OCI-LY1 (cell line): ENCODE data around the gene RAB6B.

Source experiments
- H2AFZ ChIP-seq: fragments of 200-600 bp; sonication (generic), shearing (Covaris generic); 2 replicates; pipeline ENCODE4 v1.6.0; 2014; ENCODE audit warnings: antibody characterized with exemption, mild to moderate bottlenecking, low read length
- H3F3A ChIP-seq: fragments of 200-600 bp; sonication (generic), shearing (Covaris generic); 2 replicates; pipeline ENCODE4 v1.6.0; 2014; ENCODE audit warnings: mild to moderate bottlenecking, antibody characterized with exemption, low read length, moderate library complexity; ENCODE audit not compliant: insufficient read depth
- H3K27ac ChIP-seq: fragments of 200-600 bp; sonication (generic); 2 replicates; pipeline ENCODE4 v1.5.1; 2014; ENCODE audit warnings: low read length, mixed run types, mild to moderate bottlenecking, low read depth; ENCODE audit not compliant: poor library complexity, severe bottlenecking
- H3K27me3 ChIP-seq: fragments of 200-600 bp; sonication (generic); 2 replicates; pipeline ENCODE4 v1.6.0; 2014; ENCODE audit warnings: antibody characterized with exemption, mild to moderate bottlenecking, low read length, moderate library complexity; ENCODE audit not compliant: insufficient read depth
- H3K36me3 ChIP-seq: fragments of 200-600 bp; sonication (generic); 2 replicates; pipeline ENCODE4 v1.6.1; 2014; ENCODE audit warnings: mild to moderate bottlenecking, antibody characterized with exemption, low read length, moderate library complexity, mixed read lengths; ENCODE audit not compliant: insufficient read depth
- H3K4me1 ChIP-seq: fragments of 200-600 bp; sonication (generic); 2 replicates; pipeline ENCODE4 v1.5.1; 2014; ENCODE audit warnings: mild to moderate bottlenecking, low read length, moderate library complexity; ENCODE audit not compliant: insufficient read depth, severe bottlenecking
- H3K4me2 ChIP-seq: fragments of 200-600 bp; sonication (generic), shearing (Covaris generic); 2 replicates; pipeline ENCODE4 v1.6.1; 2014; ENCODE audit warnings: low read length
- H3K4me3 ChIP-seq: fragments of 200-600 bp; sonication (generic); 2 replicates; pipeline ENCODE4 v1.5.1; 2014; ENCODE audit warnings: low read length, low read depth, mild to moderate bottlenecking, mixed read lengths; ENCODE audit not compliant: poor library complexity, severe bottlenecking
- H3K79me2 ChIP-seq: fragments of 200-600 bp; shearing (Covaris generic); 2 replicates; pipeline ENCODE4 v1.6.1; 2016; ENCODE audit warnings: mixed run types, low read length, mixed read lengths; ENCODE audit not compliant: insufficient read depth
- H3K9ac ChIP-seq: fragments of 200-600 bp; sonication (generic), shearing (Covaris generic); 2 replicates; pipeline ENCODE4 v1.6.1; 2014; ENCODE audit warnings: mild to moderate bottlenecking, low read length, mixed read lengths
- H3K9me2 ChIP-seq: fragments of 200-600 bp; sonication (generic), shearing (Covaris generic); 2 replicates; pipeline ENCODE4 v1.6.1; 2014; ENCODE audit warnings: low read depth, mild to moderate bottlenecking, low read length, mixed read lengths
- H3K9me3 ChIP-seq: fragments of 200-600 bp; shearing (Covaris generic); 2 replicates; pipeline ENCODE4 v1.6.1; 2014; ENCODE audit warnings: low read length, mixed read lengths
- H4K20me1 ChIP-seq: fragments of 200-600 bp; sonication (generic), shearing (Covaris generic); 2 replicates; pipeline ENCODE4 v1.6.0; 2016; ENCODE audit warnings: mild to moderate bottlenecking, low read length; ENCODE audit not compliant: insufficient read depth
- CTCF ChIP-seq: fragments of 200-600 bp; sonication (generic), shearing (Covaris generic); IDR thresholded peaks from 2 replicates; pipeline ENCODE4 v1.5.1; 2017; ENCODE audit warnings: mild to moderate bottlenecking, antibody characterized with exemption, low read length, moderate library complexity, mixed read lengths
- EZH2 ChIP-seq: fragments of 200-600 bp; sonication (generic), shearing (Covaris generic); IDR thresholded peaks from 2 replicates; pipeline ENCODE4 v1.8.0; 2017; ENCODE audit warnings: borderline replicate concordance, mixed run types, mild to moderate bottlenecking, antibody characterized with exemption, low read length, moderate library complexity, mixed read lengths

Gene RAB6B

DNA sequence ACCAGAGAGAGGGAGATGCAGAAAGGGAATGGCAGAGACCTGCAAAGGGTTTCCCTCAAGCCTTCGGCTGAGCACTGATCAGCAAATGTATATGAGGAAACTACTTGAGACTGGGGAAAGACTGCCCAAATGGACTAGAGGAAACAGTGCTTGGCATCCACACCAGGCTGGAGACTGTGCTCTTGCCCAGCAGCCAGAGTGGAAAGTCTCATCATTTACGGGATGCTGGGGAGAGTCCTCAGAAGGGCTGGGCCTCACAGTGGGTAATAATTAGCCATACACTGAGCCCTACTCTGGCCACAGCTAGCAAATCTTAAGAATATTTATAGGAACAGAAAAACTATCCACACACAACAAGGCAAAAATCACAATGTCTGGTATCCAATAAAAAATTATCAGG, 18.5 kb downstream of the RAB6B start:
- Histone ChIP-seq H3K9me2 (no peaks in the 10 kb centered on the region), H4K20me1 (no peaks in the 10 kb centered on the region), H3K9me3 (peaks cover 4% of the 10 kb centered on the region; the same call in 1 of the 2 replicates), H3K27me3 (peaks cover 9% of the 10 kb centered on the region; the same call in 1 of the 2 replicates), H3K4me2 (no peak overlapping the region), H3K4me1 (no peaks in the 10 kb centered on the region), H3K36me3 (no peaks in the 10 kb centered on the region), H3K79me2 (no peaks in the 10 kb centered on the region), H3K27ac (no peak overlapping the region), H2AFZ (no peak overlapping the region), H3K4me3 (no peak overlapping the region), H3F3A (no peaks in the 10 kb centered on the region), H3K9ac (no peak overlapping the region)
- no peak for TF ChIP-seq CTCF
- TF ChIP-seq EZH2: no peak

DNA sequence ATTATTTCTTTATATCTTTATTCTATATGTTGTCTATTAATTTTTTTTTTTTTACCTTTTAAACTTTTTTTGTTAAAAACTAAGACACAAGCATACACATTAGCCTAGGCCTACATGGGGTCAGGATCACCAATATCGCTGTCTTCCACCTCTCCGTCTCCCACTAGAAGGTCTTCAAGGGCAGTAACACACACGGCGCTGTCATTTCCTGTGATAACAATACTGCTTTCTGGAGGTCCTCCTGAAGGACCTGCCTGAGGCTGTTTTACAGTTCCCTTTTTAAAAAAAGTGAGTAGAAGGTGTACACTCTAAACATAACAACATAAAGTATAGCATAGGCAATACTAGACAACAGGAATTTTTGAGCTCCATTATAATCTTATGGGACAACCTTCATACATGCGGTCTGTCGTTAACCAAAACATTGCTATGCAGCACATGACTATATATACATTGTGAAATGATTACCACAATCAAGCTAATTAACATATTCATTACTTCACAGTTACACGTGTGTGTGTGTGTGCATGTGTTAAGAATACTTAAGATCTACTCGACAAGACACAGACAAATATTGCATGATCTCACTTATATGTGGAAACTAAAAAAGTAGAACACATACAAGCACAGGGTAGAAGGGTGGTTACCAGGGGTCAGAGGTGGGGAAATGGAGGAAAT, 20.8 kb downstream of the RAB6B start:
- H3F3A ChIP-seq: no peaks in the 10 kb centered on the region
- no peak overlapping the region for H3K9ac ChIP-seq
- H3K79me2 ChIP-seq: no peaks in the 10 kb centered on the region
- no peak overlapping the region for H2AFZ ChIP-seq
- H4K20me1 ChIP-seq: no peaks in the 10 kb centered on the region
- H3K27ac ChIP-seq: no peak overlapping the region
- TF ChIP-seq EZH2 (no peak), CTCF (no peak)
- no peak overlapping the region for H3K4me2 ChIP-seq
- H3K27me3 ChIP-seq: peaks cover 9% of the 10 kb centered on the region; the same call in 1 of the 2 replicates
- H3K9me3 ChIP-seq: peaks cover 4% of the 10 kb centered on the region; the same call in 1 of the 2 replicates
- H3K36me3 ChIP-seq: no peaks in the 10 kb centered on the region
- no peaks in the 10 kb centered on the region for H3K4me1 ChIP-seq
- H3K4me3 ChIP-seq: no peak overlapping the region
- no peaks in the 10 kb centered on the region for H3K9me2 ChIP-seq

GRCh38 chr3:133874344-133874743, 21.3 kb downstream of the RAB6B start:
- Histone ChIP-seq H3K9ac (no peak overlapping the region), H3K9me2 (no peaks in the 10 kb centered on the region)

More at GRCh38 chr3:133874344-133874743, 21.3 kb downstream of the RAB6B start:
- no peak overlapping the region for H2AFZ ChIP-seq
- TF ChIP-seq CTCF (no peak), EZH2 (no peak)
- no peaks in the 10 kb centered on the region for H3K79me2 ChIP-seq
- H3K4me1 ChIP-seq: no peaks in the 10 kb centered on the region
- H3K36me3 ChIP-seq: no peaks in the 10 kb centered on the region
- no peaks in the 10 kb centered on the region for H4K20me1 ChIP-seq
- H3K4me2 ChIP-seq: no peak overlapping the region
- peaks cover 9% of the 10 kb centered on the region; the same call in 1 of the 2 replicates for H3K27me3 ChIP-seq
- H3F3A ChIP-seq: no peaks in the 10 kb centered on the region
- no peak overlapping the region for H3K4me3 ChIP-seq
- peaks cover 4% of the 10 kb centered on the region; the same call in 1 of the 2 replicates for H3K9me3 ChIP-seq
- H3K27ac ChIP-seq: no peak overlapping the region
